Neural progenitor cell (in vitro differentiated cells): ENCODE results near the gene KY. TPM values are rescaled to one million over a fixed set of nuclear protein-coding genes. Genes with fewer than 3 reads are reported as not detected.

Source experiments
- DNase-seq: peaks from one replicate; pipeline ENCODE4 v3.0.0-alpha.2; 2016; ENCODE audit warnings: low spot score
- H2AFZ ChIP-seq: fragments of 200-600 bp; sonication (generic); replicated peaks from 2 replicates; pipeline ENCODE4 v1.6.1; 2016; ENCODE audit warnings: antibody characterized with exemption
- H3F3A ChIP-seq: fragments of 200-600 bp; sonication (generic); 2 replicates; pipeline ENCODE4 v1.6.1; 2016; ENCODE audit warnings: antibody characterized with exemption, low read depth
- H3K27ac ChIP-seq: fragments of 200-600 bp; sonication (generic); 2 replicates; pipeline ENCODE4 v1.5.1; 2016; ENCODE audit warnings: mild to moderate bottlenecking
- H3K27me3 ChIP-seq: fragments of 200-600 bp; sonication (generic); 2 replicates; pipeline ENCODE4 v1.6.1; 2016; ENCODE audit warnings: mild to moderate bottlenecking, moderate library complexity
- H3K36me3 ChIP-seq: fragments of 200-600 bp; sonication (generic); 2 replicates; pipeline ENCODE4 v1.5.1; 2016
- H3K4me1 ChIP-seq: fragments of 200-600 bp; sonication (generic); 2 replicates; pipeline ENCODE4 v1.6.1; 2016; ENCODE audit warnings: mixed run types
- H3K4me2 ChIP-seq: fragments of 200-600 bp; sonication (generic); 2 replicates; pipeline ENCODE4 v1.6.1; 2016
- H3K4me3 ChIP-seq: fragments of 200-600 bp; sonication (generic); 2 replicates; pipeline ENCODE4 v1.5.1; 2016
- H3K79me2 ChIP-seq: fragments of 200-600 bp; sonication (generic); 2 replicates; pipeline ENCODE4 v1.6.1; 2016; ENCODE audit warnings: low read depth
- H3K9ac ChIP-seq: fragments of 200-600 bp; sonication (generic); 2 replicates; pipeline ENCODE4 v1.6.1; 2016
- H3K9me3 ChIP-seq: fragments of 200-600 bp; sonication (generic); 2 replicates; pipeline ENCODE4 v1.5.1; 2016; ENCODE audit warnings: low read depth
- H4K20me1 ChIP-seq: fragments of 200-600 bp; sonication (generic); 2 replicates; pipeline ENCODE4 v1.6.1; 2016; ENCODE audit warnings: low read depth
- H3K27ac Mint-ChIP-seq: 3 replicates; pipeline ENCODE4 v1.8.0; 2021; ENCODE audit warnings: mixed read lengths
- H3K27me3 Mint-ChIP-seq: 2 replicates; pipeline ENCODE4 v1.8.0; 2022; ENCODE audit warnings: low read depth, mild to moderate bottlenecking, inconsistent platforms, moderate library complexity, mixed read lengths; ENCODE audit not compliant: insufficient read depth
- H3K36me3 Mint-ChIP-seq: 3 replicates; pipeline ENCODE4 v1.8.0; 2021; ENCODE audit warnings: mixed read lengths
- H3K4me1 Mint-ChIP-seq: 3 replicates; pipeline ENCODE4 v1.8.0; 2021; ENCODE audit warnings: mixed read lengths
- H3K4me3 Mint-ChIP-seq: 3 replicates; pipeline ENCODE4 v1.8.0; 2021; ENCODE audit warnings: mild to moderate bottlenecking, moderate library complexity, mixed read lengths
- H3K9me3 Mint-ChIP-seq: 3 replicates; pipeline ENCODE4 v1.8.0; 2020; ENCODE audit warnings: mixed read lengths
- EZH2 ChIP-seq: fragments of 200-600 bp; sonication (generic); IDR thresholded peaks from 2 replicates; pipeline ENCODE4 v1.6.1; 2017; ENCODE audit warnings: antibody characterized with exemption, mild to moderate bottlenecking, moderate library complexity
- EZH2phosphoT487 ChIP-seq: fragments of 200-600 bp; sonication (generic); IDR thresholded peaks from 2 replicates; pipeline ENCODE4 v1.6.1; 2017; ENCODE audit warnings: antibody characterized with exemption
- total RNA-seq: library from RNA; depleted of rRNA; stranded (reverse); fragments of >200 nt; gene quantifications from 2 replicates; pipeline ENCODE4 v1.2.3, GENCODE V29; 2015; ENCODE audit warnings: low replicate concordance
- TF ChIP-seq, protein P1 (sequence below): fragments of 200-600 bp; sonication (generic); IDR thresholded peaks from 2 replicates; pipeline ENCODE4 v1.5.1; 2017; ENCODE audit warnings: antibody characterized with exemption, mild to moderate bottlenecking

Gene KY
- total RNA-seq, 1 donor from 2014 or later = not detected

DNA sequence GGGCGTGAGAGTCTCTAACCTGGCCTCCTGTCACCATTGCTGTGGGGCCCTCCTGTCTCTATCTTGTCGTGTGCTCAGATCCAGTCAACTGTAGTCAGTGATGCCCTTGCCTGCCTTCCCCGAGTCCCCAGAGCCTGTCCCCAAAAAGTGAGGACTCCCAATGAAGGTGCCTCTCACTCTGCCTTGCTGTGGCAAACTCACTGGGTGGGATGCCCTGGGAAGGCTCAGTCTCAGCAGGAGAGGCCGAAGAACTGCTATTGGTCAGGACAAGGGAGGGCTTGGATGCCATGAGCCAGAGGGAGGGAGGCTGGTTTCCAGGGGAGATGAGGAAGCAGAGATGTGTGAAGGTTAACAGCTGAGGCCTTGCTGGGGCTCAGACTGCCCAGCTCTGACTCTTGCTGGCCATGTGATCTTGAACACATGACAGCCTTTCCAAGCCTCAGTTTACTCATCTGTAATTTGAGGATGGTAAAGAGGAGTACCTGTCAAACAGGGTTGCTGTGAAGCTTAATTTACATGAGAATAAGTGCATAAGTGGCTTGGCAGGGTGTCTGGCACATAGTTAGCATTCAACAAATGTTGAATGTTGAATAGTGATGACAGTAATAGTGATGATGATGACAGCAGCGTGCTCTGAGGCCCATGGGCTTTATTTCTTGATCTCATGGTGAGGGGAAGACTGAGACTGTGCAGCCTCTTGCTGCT lies 8.2 kb downstream of the KY start:
- Histone ChIP-seq H3K9ac (no peak overlapping the region), H3K4me3 (no peak overlapping the region), H3K4me2 (no peak overlapping the region), H3K27ac (no peak overlapping the region), H3K36me3 (no peaks in the 10 kb centered on the region), H4K20me1 (no peaks in the 10 kb centered on the region), H3K4me1 (peaks cover 17% of the 10 kb centered on the region), H3K9me3 (no peaks in the 10 kb centered on the region), H3F3A (peaks cover 4% of the 10 kb centered on the region), H3K27me3 (peaks cover 21% of the 10 kb centered on the region), H3K79me2 (no peaks in the 10 kb centered on the region), H2AFZ (no peak overlapping the region)
- no peaks in the 10 kb centered on the region for H3K9me3 Mint-ChIP-seq
- peaks cover 35% of the 10 kb centered on the region for H3K4me1 Mint-ChIP-seq
- DNase-seq = no peak
- H3K36me3 Mint-ChIP-seq = no peaks in the 10 kb centered on the region
- peaks cover 5% of the 10 kb centered on the region for H3K27me3 Mint-ChIP-seq
- TF ChIP-seq EZH2phosphoT487 = no peak
- no peak for TF ChIP-seq EZH2
- TF ChIP-seq, protein P1, sequence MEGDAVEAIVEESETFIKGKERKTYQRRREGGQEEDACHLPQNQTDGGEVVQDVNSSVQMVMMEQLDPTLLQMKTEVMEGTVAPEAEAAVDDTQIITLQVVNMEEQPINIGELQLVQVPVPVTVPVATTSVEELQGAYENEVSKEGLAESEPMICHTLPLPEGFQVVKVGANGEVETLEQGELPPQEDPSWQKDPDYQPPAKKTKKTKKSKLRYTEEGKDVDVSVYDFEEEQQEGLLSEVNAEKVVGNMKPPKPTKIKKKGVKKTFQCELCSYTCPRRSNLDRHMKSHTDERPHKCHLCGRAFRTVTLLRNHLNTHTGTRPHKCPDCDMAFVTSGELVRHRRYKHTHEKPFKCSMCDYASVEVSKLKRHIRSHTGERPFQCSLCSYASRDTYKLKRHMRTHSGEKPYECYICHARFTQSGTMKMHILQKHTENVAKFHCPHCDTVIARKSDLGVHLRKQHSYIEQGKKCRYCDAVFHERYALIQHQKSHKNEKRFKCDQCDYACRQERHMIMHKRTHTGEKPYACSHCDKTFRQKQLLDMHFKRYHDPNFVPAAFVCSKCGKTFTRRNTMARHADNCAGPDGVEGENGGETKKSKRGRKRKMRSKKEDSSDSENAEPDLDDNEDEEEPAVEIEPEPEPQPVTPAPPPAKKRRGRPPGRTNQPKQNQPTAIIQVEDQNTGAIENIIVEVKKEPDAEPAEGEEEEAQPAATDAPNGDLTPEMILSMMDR = no peak
- H3K4me3 Mint-ChIP-seq = no peak overlapping the region
- no peak overlapping the region for H3K27ac Mint-ChIP-seq

DNA sequence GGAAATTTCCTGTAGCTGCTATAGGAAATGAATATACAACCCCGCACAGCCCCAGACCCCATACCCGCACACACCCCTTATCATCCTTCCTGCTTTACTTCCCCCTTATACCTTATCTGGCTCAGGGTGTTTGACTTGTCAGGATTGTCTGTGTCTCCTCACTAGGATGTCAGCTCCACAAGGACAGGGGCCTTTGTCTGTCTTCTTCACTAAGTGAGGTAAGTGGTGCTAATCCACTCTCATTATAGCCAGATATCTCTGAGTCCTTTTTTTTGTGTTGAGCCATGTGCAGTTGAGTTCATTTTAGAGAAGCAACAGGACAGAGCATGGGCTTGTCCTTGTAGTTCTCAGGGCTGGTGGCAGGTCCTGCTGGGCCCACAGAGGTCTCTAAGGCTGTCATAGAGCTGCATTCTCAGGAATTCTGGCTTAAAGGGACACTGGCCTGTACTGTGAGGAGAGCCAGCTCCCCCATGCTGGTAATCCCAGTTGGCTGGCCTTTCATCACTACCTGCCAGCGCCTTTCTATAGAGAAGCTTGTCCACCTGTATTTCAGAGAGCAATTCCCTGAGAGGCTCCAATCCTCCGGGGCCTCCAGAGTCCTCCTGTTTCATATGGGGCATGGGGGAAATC lies 9.0 kb downstream of the KY start:
- Mint-ChIP-seq H3K4me1 (peaks cover 35% of the 10 kb centered on the region), H3K9me3 (no peaks in the 10 kb centered on the region), H3K27ac (no peak overlapping the region), H3K27me3 (peaks cover 5% of the 10 kb centered on the region), H3K4me3 (no peak overlapping the region), H3K36me3 (no peaks in the 10 kb centered on the region)
- peaks cover 17% of the 10 kb centered on the region for H3K4me1 ChIP-seq
- H3K36me3 ChIP-seq = no peaks in the 10 kb centered on the region
- H3F3A ChIP-seq = peaks cover 4% of the 10 kb centered on the region
- H3K9me3 ChIP-seq = no peaks in the 10 kb centered on the region
- H3K27ac ChIP-seq = no peak overlapping the region
- H3K4me2 ChIP-seq = no peak overlapping the region
- H3K4me3 ChIP-seq = no peak overlapping the region
- no peak overlapping the region for H2AFZ ChIP-seq
- TF ChIP-seq EZH2 (no peak), EZH2phosphoT487 (no peak)
- TF ChIP-seq, protein P1 = no peak
- H3K27me3 ChIP-seq = peaks cover 13% of the 10 kb centered on the region
- no peaks in the 10 kb centered on the region for H4K20me1 ChIP-seq
- H3K79me2 ChIP-seq = no peaks in the 10 kb centered on the region
- no peak for DNase-seq
- H3K9ac ChIP-seq = no peak overlapping the region

DNA sequence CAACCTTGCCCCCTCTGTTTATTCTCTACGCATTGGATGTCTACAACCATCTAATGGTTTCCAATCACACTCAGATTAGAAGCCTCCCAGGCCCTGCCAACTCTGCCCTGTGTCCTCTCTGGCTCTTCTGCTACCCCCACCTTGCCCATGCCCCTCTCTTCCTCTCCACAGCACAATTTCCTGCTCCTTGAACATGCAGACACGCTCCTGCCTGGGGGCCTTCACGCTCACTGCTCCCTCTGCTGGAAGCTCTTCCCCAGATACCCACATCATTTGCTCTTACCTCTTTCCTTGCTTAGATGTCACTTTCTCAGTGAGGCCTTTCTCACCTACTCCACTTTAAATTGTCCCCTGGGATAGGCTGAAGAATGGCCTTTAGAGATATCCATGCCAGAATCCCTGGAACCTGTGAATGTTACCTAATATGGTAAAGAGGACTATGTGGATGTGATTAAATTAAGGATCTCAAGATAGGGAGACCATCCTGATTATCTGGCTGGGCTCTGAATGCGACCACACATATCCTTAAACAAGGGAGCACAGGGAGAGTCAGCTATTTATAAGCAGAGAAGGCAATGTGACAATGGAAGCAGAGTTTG lies 9.9 kb downstream of the KY start:
- H3K36me3 Mint-ChIP-seq = no peaks in the 10 kb centered on the region

More for the DNA sequence above, 9.9 kb downstream of the KY start:
- no peak overlapping the region for H3K4me3 Mint-ChIP-seq
- Histone ChIP-seq H3K27me3 (peaks cover 4% of the 10 kb centered on the region), H3F3A (peaks cover 4% of the 10 kb centered on the region), H2AFZ (no peak overlapping the region), H3K4me2 (no peak overlapping the region), H3K9ac (no peak overlapping the region), H3K27ac (no peak overlapping the region), H3K4me3 (no peak overlapping the region), H3K36me3 (no peaks in the 10 kb centered on the region), H3K79me2 (no peaks in the 10 kb centered on the region), H3K9me3 (no peaks in the 10 kb centered on the region), H4K20me1 (no peaks in the 10 kb centered on the region), H3K4me1 (peaks cover 17% of the 10 kb centered on the region)
- H3K27me3 Mint-ChIP-seq = peaks cover 5% of the 10 kb centered on the region
- no peaks in the 10 kb centered on the region for H3K9me3 Mint-ChIP-seq
- H3K27ac Mint-ChIP-seq = no peak overlapping the region
- peaks cover 35% of the 10 kb centered on the region for H3K4me1 Mint-ChIP-seq
- peak; percentile 59 for DNase-seq
- no peak for TF ChIP-seq EZH2phosphoT487
- TF ChIP-seq EZH2 = no peak
- TF ChIP-seq, protein P1 = peak; percentile 67
